Ishikawa (cell line): Measurements from ENCODE around the gene ANKRD52.

ENCODE experiments used
- CEBPB ChIP-seq: IDR thresholded peaks from 2 replicates; pipeline ENCODE4 v1.6.1; 2012
- CREB1 ChIP-seq: IDR thresholded peaks from 2 replicates; pipeline ENCODE4 v1.6.1; 2012; ENCODE audit warnings: low read depth
- EGR1 ChIP-seq: IDR thresholded peaks from 2 replicates; pipeline ENCODE4 v1.6.1; 2012
- EP300 ChIP-seq: IDR thresholded peaks from 2 replicates; pipeline ENCODE4 v1.6.1; 2012; ENCODE audit warnings: borderline replicate concordance
- FOXM1 ChIP-seq: IDR thresholded peaks from 2 replicates; pipeline ENCODE4 v1.6.1; 2012; ENCODE audit warnings: low read depth, borderline replicate concordance
- MAX ChIP-seq: IDR thresholded peaks from 2 replicates; pipeline ENCODE4 v1.6.1; 2012
- NFIC ChIP-seq: IDR thresholded peaks from 2 replicates; pipeline ENCODE4 v1.6.1; 2012
- RAD21 ChIP-seq: IDR thresholded peaks from 2 replicates; pipeline ENCODE4 v1.6.1; 2012; ENCODE audit warnings: low read depth
- REST ChIP-seq: IDR thresholded peaks from 2 replicates; pipeline ENCODE4 v1.6.1; 2012; ENCODE audit warnings: low read depth, mild to moderate bottlenecking
- TAF1 ChIP-seq: IDR thresholded peaks from 2 replicates; pipeline ENCODE4 v1.6.1; 2012; ENCODE audit warnings: low read depth, mild to moderate bottlenecking
- TCF12 ChIP-seq: IDR thresholded peaks from 2 replicates; pipeline ENCODE4 v1.6.1; 2012; ENCODE audit warnings: low read depth
- TEAD4 ChIP-seq: IDR thresholded peaks from 2 replicates; pipeline ENCODE4 v1.6.1; 2012
- USF1 ChIP-seq: IDR thresholded peaks from 2 replicates; pipeline ENCODE4 v1.6.1; 2012
- YY1 ChIP-seq: IDR thresholded peaks from 2 replicates; pipeline ENCODE4 v1.6.1; 2012; ENCODE audit warnings: low read depth
- ZBTB7A ChIP-seq: IDR thresholded peaks from 2 replicates; pipeline ENCODE4 v1.6.1; 2012; ENCODE audit warnings: low read depth

ANKRD52 gene

GRCh38 chr12:56189099-56189917 lies 68.9 kb downstream of the ANKRD52 start, which contains the start of gene SMARCC2:
Gene SMARCC2, minus strand, starts transcription at chr12:56189483. Its CDS starts 22 bp downstream, at chr12:56189461.
- TF ChIP-seq EGR1 = 0 out of 2 replicates have a peak, but pooled peaks have one; percentile 35
- no peak for TF ChIP-seq TEAD4
- peak; percentile 64; the same call in 1 of the 2 replicates for TF ChIP-seq TAF1
- TF ChIP-seq NFIC = no peak
- TF ChIP-seq MAX = no peak; the same call in none of the 2 replicates
- no peak for TF ChIP-seq USF1
- no peak for TF ChIP-seq REST
- no peak for TF ChIP-seq CEBPB
- TF ChIP-seq ZBTB7A = peak; percentile 43; the same call in 1 of the 2 replicates
- peak; percentile 47 for TF ChIP-seq RAD21
- peak; percentile 20; the same call in 1 of the 2 replicates for TF ChIP-seq EP300
- TF ChIP-seq CREB1 = no peak
- peak; percentile 88 for TF ChIP-seq YY1
- no peak for TF ChIP-seq FOXM1
- TF ChIP-seq TCF12 = no peak

GRCh38 chr12:56188778-56189098 lies 69.4 kb downstream of the ANKRD52 start:
- TF ChIP-seq RAD21 (no peak), TAF1 (no peak), TCF12 (0 out of 2 replicates have a peak, but pooled peaks have one; percentile 13), EGR1 (no peak), TEAD4 (no peak), ZBTB7A (no peak), NFIC (no peak), CREB1 (no peak)

GRCh38 chr12:56188131-56188777 lies 69.9 kb downstream of the ANKRD52 start:
- TF ChIP-seq NFIC (no peak), CEBPB (no peak), TAF1 (no peak; the same call in 1 of the 2 replicates), REST (no peak), TCF12 (no peak), YY1 (no peak)
